CD4-positive, alpha-beta T cell treated with Interleukin-12 subunit alpha and Interleukin-12 subunit beta, for 1 hour (primary cell): ENCODE measurements around the gene ZNF385B.
"Not testable (repeated sequence)": the region's sequence is repeated elsewhere in the genome, so short reads cannot be mapped to it uniquely, and the experiment has no call there.

Experiments used
- DNase-seq: peaks from one replicate; pipeline ENCODE4 v3.0.0-alpha.2; 2020

The ZNF385B gene

DNA sequence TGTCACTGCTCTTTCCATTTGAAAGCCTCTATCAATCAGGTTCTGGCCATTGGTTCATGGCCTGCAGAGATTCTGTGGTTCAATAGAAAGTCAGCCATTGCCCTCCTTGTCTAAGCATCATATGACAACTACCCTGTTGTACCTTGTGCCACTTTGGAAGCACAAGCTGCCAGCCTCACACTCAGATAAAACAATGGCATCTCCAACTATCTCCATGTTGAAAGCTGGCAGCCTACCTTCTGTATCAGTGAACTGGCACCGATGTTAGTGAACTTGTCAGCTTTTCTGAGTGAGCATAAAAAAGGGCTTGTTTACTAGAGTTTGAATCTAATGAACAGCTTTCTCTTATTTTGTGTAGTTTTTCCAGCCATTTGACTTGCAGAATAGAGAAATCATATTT, 393.5 kb downstream of the ZNF385B start:
- no peak for DNase-seq

DNA sequence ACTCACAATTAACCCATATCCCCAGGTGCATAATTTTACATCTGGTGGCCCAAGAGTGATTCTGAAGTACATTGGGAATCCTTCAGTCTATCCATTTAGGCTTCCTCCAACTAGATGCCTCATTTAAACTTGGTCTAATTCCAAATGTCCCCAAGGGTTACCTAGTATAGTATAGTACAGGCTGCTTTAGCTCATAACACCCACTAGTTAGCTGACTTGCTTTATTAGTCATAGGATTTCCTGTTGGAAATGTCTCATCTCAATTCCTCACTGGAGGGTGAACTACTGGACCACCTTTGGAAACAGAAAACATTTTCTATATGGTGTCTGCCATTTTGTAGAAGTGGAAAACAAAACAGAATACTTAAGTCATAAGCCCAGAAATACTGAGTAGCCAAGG, 394.3 kb downstream of the ZNF385B start:
- no peak for DNase-seq

DNA sequence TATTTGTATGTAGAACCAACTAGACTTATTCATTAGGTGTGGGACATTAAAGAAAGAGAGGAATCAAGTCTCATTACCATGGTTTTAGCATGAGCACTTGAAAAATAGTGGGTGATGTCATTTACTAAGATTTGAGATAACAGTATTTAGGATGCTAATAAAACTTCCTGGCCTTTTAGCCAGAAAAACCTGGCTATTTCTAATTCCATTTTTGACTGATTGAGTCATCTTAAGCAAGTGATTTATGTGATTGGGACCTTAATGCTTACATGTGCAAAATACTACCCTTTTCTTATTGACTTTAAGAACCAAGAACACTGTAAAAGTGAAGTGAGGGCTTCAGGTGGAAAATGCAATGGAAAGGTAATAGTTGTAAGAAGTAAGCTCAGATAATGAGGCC, 400.0 kb downstream of the ZNF385B start:
- no peak for DNase-seq

DNA sequence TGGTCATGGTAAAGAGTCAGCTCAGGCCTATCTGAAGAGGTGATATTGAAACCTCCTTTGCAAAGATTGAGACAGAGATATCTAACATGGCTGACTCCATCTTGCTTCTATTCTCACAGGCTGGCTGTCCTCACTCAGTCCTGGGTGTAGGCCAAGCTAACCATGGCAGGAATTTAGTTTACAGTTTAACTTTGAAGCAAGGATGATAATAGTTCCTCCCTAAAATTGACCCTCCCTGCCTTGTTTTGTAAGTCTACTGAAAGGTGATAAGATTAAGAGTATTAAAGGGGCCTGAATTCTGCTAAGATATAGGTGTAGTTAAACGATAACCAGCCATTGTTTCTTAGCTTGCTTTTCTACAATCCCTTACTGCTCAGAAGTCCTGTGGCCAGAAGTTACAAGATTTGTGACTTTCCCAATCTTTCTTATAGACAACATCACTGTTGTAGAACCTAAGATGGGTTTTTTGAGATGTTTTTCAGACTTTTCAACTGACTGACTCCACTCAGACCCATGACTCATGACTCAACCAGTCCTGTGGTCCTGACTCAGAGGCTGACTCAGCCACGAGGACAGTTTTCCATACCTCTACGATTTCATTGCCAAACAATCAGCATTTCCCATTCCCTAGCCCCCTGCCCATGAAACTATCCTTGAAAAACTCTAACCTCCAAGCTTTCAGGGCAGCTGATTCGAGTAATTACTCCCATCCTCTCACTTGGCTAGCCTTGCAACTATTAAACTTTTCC, 401.1 kb downstream of the ZNF385B start:
- DNase-seq: no peak

DNA sequence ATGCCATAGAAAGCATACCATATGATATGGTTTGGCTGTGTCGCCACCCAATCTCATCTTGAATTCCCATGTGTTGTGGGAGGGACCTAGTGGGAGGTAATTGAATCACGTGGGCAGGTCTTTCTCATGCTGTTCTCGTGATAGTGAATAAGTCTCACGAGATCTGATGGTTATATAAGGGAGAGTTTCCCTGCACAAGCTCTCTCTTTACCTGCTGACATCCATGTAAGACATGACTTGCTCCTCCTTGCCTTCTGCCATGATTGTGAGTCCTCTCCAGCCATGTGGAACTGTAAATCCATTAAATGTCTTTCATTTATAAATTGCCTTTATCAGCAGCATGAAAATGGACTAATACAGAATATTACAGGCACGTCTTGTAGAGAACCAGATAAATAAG, 403.3 kb downstream of the ZNF385B start:
- DNase-seq: not testable (repeated sequence)

GRCh38 chr2:179455824-179456223, 405.6 kb downstream of the ZNF385B start:
- DNase-seq: no peak

DNA sequence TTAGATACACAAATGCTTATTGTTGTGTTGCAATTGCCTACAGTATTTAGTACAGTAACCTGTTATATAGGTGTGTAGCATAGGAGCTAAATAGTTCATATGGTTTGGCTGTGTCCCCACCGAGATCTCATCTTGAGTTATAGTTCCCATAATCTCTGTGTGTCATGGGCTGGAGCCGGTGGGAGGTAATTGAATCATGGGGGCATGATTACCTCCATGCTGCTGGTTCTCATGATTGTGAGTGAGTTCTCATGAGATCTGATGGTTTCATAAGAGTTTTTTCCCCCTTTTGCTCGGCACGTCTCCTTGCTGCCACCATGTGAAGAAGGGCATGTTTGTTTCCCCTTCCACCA, 406.3 kb downstream of the ZNF385B start:
- DNase-seq: no peak

DNA sequence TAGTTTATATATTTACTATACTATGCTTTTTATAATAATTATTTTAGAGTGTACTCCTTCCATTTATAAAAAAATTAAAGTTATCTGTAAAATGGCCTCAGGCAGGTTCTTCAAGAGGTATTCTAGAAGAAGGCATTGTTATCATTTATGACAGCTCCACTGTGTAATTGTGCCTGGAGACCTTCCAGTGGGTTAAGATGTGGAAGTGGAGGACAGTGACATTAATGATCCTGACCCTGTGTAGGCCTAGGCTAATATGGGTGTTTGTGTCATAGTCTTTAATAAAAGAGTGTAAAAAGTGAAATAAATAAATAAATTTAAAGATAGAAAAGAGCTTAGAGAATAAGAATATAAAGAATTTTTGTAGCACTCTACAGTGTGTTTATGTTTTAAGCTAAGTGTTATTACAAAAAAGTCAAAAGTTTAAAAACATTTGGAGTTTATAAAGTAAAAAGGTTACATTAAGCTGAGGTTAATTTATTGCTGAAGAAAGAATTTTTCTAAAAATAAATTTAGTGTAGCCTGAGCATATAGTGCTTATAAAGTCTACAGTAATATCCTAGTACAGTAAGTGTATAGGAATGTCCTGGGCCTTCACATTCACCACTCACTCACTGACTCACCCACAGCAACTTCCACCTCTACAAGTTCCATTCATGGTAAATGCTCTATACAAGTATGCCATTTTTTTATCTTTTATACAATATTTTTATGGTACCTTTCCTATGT, 406.8 kb downstream of the ZNF385B start:
- DNase-seq: no peak

DNA sequence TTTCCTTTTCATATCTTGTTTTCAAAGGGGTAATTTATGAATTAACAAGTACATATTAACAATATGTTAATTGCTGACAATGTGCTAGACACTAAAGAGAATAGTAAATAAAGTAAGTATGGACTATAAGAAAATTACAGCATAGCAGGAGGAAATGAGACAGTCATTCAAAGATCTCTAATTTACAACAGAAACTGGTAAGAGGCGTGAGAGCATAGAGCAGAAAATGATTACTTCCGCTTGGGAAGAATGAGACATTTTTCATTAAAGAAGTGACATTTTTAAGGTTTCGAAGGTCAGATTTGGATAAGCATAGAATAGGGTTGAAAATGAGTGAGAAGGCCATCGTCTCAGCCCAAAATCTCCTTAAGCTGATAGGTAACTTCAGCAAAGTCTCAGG, 412.4 kb downstream of the ZNF385B start:
- DNase-seq: no peak

- DNase-seq: no peak
Observed at GRCh38 chr2:179447839-179448447, 413.5 kb downstream of the ZNF385B start.

DNA sequence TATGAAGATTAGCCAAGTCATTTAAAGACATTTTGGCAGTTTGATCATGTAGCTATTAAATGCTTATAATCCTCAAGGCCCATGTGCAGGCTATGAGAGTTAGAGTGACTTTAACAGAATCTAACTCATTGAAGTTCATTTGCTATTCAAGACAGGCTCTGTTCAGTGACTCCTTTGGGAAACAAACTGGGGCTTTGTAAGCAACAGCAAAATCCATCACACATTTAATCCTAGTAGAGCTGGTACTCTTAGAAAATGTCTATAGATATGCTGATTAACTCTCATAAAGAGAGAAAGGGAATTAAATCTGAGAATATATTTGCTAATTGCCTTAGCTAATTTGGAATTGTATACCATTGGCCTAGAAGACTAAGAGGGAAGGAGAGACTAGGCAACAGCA, 414.0 kb downstream of the ZNF385B start:
- no peak for DNase-seq

- no peak for DNase-seq
Observed at GRCh38 chr2:179446476-179447141, 414.8 kb downstream of the ZNF385B start.

GRCh38 chr2:179444056-179444455, 417.4 kb downstream of the ZNF385B start:
- no peak for DNase-seq

DNA sequence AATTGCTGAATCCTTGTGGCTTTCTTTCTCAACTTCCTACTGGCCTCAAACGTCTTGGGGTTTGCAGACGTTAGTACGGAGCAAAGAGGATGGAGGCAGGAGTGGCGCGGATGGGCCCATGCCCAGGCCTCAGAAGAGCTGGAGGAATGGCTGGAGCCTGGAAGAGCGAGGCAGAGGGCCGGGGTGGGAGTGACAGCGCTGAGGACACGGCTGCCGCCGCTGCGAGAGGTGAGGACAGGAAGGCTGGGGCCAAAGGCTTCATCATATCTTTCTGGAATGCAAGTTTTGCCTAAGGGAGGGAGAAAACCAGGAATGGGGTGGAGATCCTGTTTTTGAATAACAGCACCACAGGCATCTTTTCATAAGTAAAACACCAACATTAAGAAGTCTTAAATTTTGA, 418.2 kb downstream of the ZNF385B start:
- DNase-seq: no peak

- no peak for DNase-seq
Observed at GRCh38 chr2:179442206-179442605, 419.2 kb downstream of the ZNF385B start.

- DNase-seq: no peak
Observed at GRCh38 chr2:179441551-179441950, 419.9 kb downstream of the ZNF385B start.

GRCh38 chr2:179440642-179441251, 420.7 kb downstream of the ZNF385B start:
- peak; percentile 34 for DNase-seq

- DNase-seq: no peak
Observed at GRCh38 chr2:179438654-179439053, 422.8 kb downstream of the ZNF385B start.

DNA sequence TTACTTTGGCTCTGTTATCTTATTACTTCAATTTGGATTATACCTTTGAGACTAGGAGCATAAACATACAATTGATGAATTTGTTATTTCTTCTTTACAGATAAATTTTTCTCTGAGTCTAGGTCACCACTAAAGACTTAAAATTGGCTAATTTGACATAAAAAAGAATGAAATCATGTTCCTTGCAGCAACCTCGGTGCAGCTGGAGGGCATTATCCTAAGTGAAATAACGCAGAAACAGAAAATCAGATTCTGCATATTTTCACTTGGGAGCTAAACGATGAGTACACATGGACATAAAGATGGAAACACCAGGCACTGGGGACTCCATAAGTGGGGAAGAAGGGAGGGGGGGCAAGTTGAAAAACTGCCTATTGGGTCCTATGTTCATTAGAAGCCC, 424.0 kb downstream of the ZNF385B start:
- DNase-seq: no peak

- DNase-seq: no peak
Observed at GRCh38 chr2:179435566-179435965, 425.8 kb downstream of the ZNF385B start.

DNA sequence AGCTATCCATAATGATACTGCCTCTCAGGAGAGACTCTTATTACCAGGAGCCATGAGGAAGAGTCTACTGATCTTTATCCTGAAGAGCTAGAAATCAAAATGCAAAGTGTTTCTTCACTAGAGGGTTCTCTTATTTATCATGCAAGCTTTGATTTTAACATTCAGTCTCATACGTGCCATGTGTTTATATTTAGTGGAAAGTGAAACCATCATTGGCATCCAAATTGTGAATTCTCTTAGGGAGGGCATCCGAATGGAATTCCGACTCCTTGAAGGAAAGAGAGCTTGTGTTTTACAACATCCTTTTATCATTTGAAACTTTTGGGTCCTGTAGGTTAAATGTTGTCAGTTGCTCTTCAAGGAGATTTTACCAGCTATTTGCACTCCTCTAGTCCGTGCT, 426.4 kb downstream of the ZNF385B start:
- no peak for DNase-seq

GRCh38 chr2:179434357-179434756, 427.1 kb downstream of the ZNF385B start:
- DNase-seq: no peak

GRCh38 chr2:179432751-179433150, 428.7 kb downstream of the ZNF385B start:
- DNase-seq: no peak
